Astrocyte (in vitro differentiated cells and primary cell): ENCODE results near the gene CLCNKA. TPM values are rescaled to one million over a fixed set of nuclear protein-coding genes. Genes with fewer than 3 reads are reported as not detected.
A peak's percentile ranks its signal among the peaks of the same experiment; 100 is the strongest.

Source experiments
- DNase-seq: peaks from one replicate; pipeline ENCODE4 v3.0.0-alpha.2; 2010; ENCODE audit warnings: low read depth
- FAIRE-seq: peaks from 2 replicates; lab custom pipeline; 2011; peaks lifted over from hg19 to GRCh38; lab: Jason Lieb, UNC
- H2AFZ ChIP-seq: 2 replicates; pipeline ENCODE4 v1.6.0; 2012; ENCODE audit warnings: low read depth, low read length, inconsistent platforms
- H3K27ac ChIP-seq: 2 replicates; pipeline ENCODE4 v1.5.1; 2011; ENCODE audit warnings: low read depth, low read length, inconsistent platforms
- H3K27me3 ChIP-seq: 2 replicates; pipeline ENCODE4 v1.6.0; 2011; ENCODE audit warnings: low read length, inconsistent platforms; ENCODE audit not compliant: insufficient read depth
- H3K36me3 ChIP-seq: 2 replicates; pipeline ENCODE4 v1.5.1; 2011; ENCODE audit warnings: low read length, inconsistent platforms; ENCODE audit not compliant: insufficient read depth
- H3K4me1 ChIP-seq: 2 replicates; pipeline ENCODE4 v1.5.1; 2011; ENCODE audit warnings: low read length, inconsistent platforms; ENCODE audit not compliant: insufficient read depth
- H3K4me2 ChIP-seq: 2 replicates; pipeline ENCODE4 v1.6.0; 2012; ENCODE audit warnings: low read length, inconsistent platforms
- H3K4me3 ChIP-seq: 2 replicates; pipeline ENCODE4 v1.5.1; 2011; ENCODE audit warnings: low read depth, mild to moderate bottlenecking, low read length, inconsistent platforms; ENCODE audit not compliant: insufficient read depth
- H3K79me2 ChIP-seq: 2 replicates; pipeline ENCODE4 v1.6.0; 2012; ENCODE audit warnings: mild to moderate bottlenecking, low read length, inconsistent platforms; ENCODE audit not compliant: insufficient read depth
- H3K9ac ChIP-seq: 2 replicates; pipeline ENCODE4 v1.6.0; 2012; ENCODE audit warnings: mild to moderate bottlenecking, low read length, inconsistent platforms
- H3K9me3 ChIP-seq: 2 replicates; pipeline ENCODE4 v1.5.1; 2012; ENCODE audit warnings: low read depth, mild to moderate bottlenecking, low read length, inconsistent platforms; ENCODE audit not compliant: insufficient read depth
- H4K20me1 ChIP-seq: 2 replicates; pipeline ENCODE4 v1.6.0; 2012; ENCODE audit warnings: low read length, inconsistent platforms; ENCODE audit not compliant: insufficient read depth
- H3K27ac Mint-ChIP-seq: one replicate; pipeline ENCODE4 v1.8.0; 2021; ENCODE audit warnings: mild to moderate bottlenecking, mixed read lengths; ENCODE audit not compliant: unreplicated experiment
- H3K27me3 Mint-ChIP-seq: one replicate; pipeline ENCODE4 v1.8.0; 2021; ENCODE audit warnings: low read depth, mixed read lengths; ENCODE audit not compliant: unreplicated experiment
- H3K36me3 Mint-ChIP-seq: one replicate; pipeline ENCODE4 v1.8.0; 2021; ENCODE audit warnings: low read depth, mixed read lengths; ENCODE audit not compliant: unreplicated experiment
- H3K4me1 Mint-ChIP-seq: one replicate; pipeline ENCODE4 v1.8.0; 2021; ENCODE audit warnings: low read depth, mixed read lengths; ENCODE audit not compliant: unreplicated experiment
- H3K4me3 Mint-ChIP-seq: one replicate; pipeline ENCODE4 v1.8.0; 2021; ENCODE audit warnings: mild to moderate bottlenecking, moderate library complexity, mixed read lengths; ENCODE audit not compliant: unreplicated experiment
- H3K9me3 Mint-ChIP-seq: one replicate; pipeline ENCODE4 v1.8.0; 2021; ENCODE audit warnings: mild to moderate bottlenecking, mixed read lengths; ENCODE audit not compliant: unreplicated experiment
- CTCF ChIP-seq: IDR thresholded peaks from 2 replicates; pipeline ENCODE4 v1.5.1; 2011; ENCODE audit warnings: low read depth, mild to moderate bottlenecking, inconsistent platforms, low read length, moderate library complexity; ENCODE audit not compliant: insufficient read depth
- EZH2 ChIP-seq: IDR thresholded peaks from 2 replicates; pipeline ENCODE4 v1.6.1; 2012; ENCODE audit warnings: mild to moderate bottlenecking, low read length, inconsistent platforms; ENCODE audit not compliant: insufficient read depth
- total RNA-seq: library from RNA; stranded (reverse); gene quantifications from 2 replicates; pipeline ENCODE4 v1.2.1, GENCODE V29; 2021

CLCNKA gene
- total RNA-seq, 1 donor from 2014 or later = 0.16 TPM

DNA sequence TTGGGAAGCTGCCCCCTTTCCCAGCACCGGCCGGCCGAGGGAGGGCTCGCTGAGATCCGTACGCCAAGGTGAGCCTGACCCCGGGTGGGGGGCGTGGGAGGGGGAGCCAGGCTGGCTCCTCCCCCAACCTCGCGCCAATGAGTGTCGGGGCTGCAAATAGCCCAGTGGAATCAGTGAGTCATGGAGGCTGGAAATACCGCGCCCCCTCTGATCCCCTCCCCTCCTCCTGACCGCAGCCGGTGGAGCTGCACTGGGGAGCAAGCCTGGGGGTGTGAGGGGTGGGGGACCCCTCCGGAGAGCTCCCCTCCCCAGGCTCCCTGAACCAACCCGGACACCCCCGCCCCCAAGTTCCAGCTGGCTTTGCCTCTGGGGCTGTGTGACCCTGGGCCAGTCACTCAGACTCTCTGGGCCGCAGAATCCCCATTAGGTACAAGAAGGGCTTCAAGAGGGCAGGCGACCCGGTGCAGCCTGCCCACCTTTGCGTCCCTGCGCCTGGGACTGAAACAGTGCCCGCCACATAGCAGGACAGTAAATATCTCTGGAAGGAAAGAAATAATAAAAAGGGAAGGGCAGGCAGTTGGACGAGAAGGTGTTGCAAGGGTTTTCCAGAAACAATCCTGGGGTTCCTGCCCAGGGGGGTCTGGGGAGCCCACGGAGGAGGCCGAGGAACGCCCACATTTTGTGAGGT lies 8.5 kb upstream of the CLCNKA start:
- Histone ChIP-seq H3K9ac (peak overlapping the region; percentile 77), H3K27ac (peak overlapping the region; percentile 31), H2AFZ (peak overlapping the region; percentile 28), H3K27me3 (no peaks in the 10 kb centered on the region), H3K4me3 (peak overlapping the region; percentile 41), H3K4me2 (peak overlapping the region; percentile 83), H3K79me2 (no peaks in the 10 kb centered on the region), H4K20me1 (no peaks in the 10 kb centered on the region), H3K4me1 (peaks cover 31% of the 10 kb centered on the region), H3K9me3 (no peaks in the 10 kb centered on the region), H3K36me3 (no peaks in the 10 kb centered on the region)
- peak; percentile 77 for DNase-seq
- Mint-ChIP-seq H3K4me1 (peaks cover 14% of the 10 kb centered on the region), H3K27me3 (peaks cover 2% of the 10 kb centered on the region), H3K36me3 (no peaks in the 10 kb centered on the region), H3K4me3 (no peak overlapping the region), H3K27ac (peak overlapping the region; percentile 91), H3K9me3 (peaks cover 4% of the 10 kb centered on the region)
- TF ChIP-seq EZH2 (no peak), CTCF (no peak)
- FAIRE-seq = no peak

DNA sequence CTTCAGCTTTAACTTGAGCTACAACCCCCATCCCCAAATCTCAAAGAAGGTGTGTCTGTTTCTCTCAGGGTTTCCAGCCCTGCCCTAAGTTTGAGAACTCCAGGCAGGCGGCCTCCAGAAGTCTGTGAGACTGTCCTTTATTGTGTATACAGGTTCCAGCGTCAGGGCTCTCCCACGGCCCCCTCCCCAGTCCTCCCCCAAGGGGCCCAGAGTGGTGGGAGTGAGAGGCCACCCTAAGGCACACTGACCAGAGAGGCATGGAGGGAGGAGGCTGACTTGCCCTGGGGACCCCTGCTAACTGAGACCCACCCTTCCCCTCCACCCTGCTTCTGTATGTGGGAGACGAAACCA lies 8.0 kb upstream of the CLCNKA start:
- Histone ChIP-seq H3K27ac (no peak overlapping the region), H3K79me2 (no peaks in the 10 kb centered on the region), H4K20me1 (no peaks in the 10 kb centered on the region), H3K4me3 (no peak overlapping the region), H3K9ac (peak overlapping the region; percentile 77), H2AFZ (no peak overlapping the region), H3K27me3 (no peaks in the 10 kb centered on the region), H3K4me2 (peak overlapping the region; percentile 83), H3K36me3 (no peaks in the 10 kb centered on the region), H3K4me1 (peaks cover 32% of the 10 kb centered on the region), H3K9me3 (no peaks in the 10 kb centered on the region)
- FAIRE-seq (no peak), DNase-seq (no peak)
- peaks cover 4% of the 10 kb centered on the region for H3K9me3 Mint-ChIP-seq
- H3K27me3 Mint-ChIP-seq = peaks cover 2% of the 10 kb centered on the region
- H3K36me3 Mint-ChIP-seq = no peaks in the 10 kb centered on the region
- no peak overlapping the region for H3K4me3 Mint-ChIP-seq
- TF ChIP-seq EZH2 (no peak), CTCF (no peak)
- peak overlapping the region; percentile 91 for H3K27ac Mint-ChIP-seq
- H3K4me1 Mint-ChIP-seq = peaks cover 19% of the 10 kb centered on the region
